GM19395 (cell line): Measurements from ENCODE around the gene RFC1.
"Not testable (repeated sequence)": the region's sequence is repeated elsewhere in the genome, so short reads cannot be mapped to it uniquely, and the experiment has no call there.

Source experiments
- ATAC-seq: cut with Tn5 transposase; IDR thresholded peaks from one replicate; pipeline ENCODE4 v1.9.1; 2021; ENCODE audit warnings: mild to moderate bottlenecking, moderate library complexity; ENCODE audit not compliant: unreplicated experiment

The RFC1 gene

GRCh38 chr4:39312816-39313215 lies 53.3 kb downstream of the RFC1 start:
- no peak for ATAC-seq

- no peak for ATAC-seq
Measured at GRCh38 chr4:39308611-39309010, 57.6 kb downstream of the RFC1 start.

GRCh38 chr4:39305912-39306677 lies 60.1 kb downstream of the RFC1 start:
- no peak for ATAC-seq

GRCh38 chr4:39304651-39305050 lies 61.5 kb downstream of the RFC1 start:
- ATAC-seq: no peak

GRCh38 chr4:39303871-39304270 lies 62.3 kb downstream of the RFC1 start:
- no peak for ATAC-seq

- ATAC-seq: no peak
Measured at GRCh38 chr4:39302901-39303300, 63.3 kb downstream of the RFC1 start.

GRCh38 chr4:39295784-39296183 lies 70.4 kb downstream of the RFC1 start:
- no peak for ATAC-seq

GRCh38 chr4:39292433-39292832 lies 73.7 kb downstream of the RFC1 start:
- not testable (repeated sequence) for ATAC-seq

- no peak for ATAC-seq
Measured at GRCh38 chr4:39291686-39292085, 74.5 kb downstream of the RFC1 start.

- no peak for ATAC-seq
Measured at GRCh38 chr4:39287223-39287622, 78.9 kb downstream of the RFC1 start.

GRCh38 chr4:39286263-39286662 lies 79.9 kb downstream of the RFC1 start:
- no peak for ATAC-seq

- ATAC-seq: no peak
Measured at GRCh38 chr4:39285853-39286252, 80.3 kb downstream of the RFC1 start.

- ATAC-seq: no peak
Measured at GRCh38 chr4:39285111-39285795, 80.9 kb downstream of the RFC1 start.

- ATAC-seq: no peak
Measured at GRCh38 chr4:39280770-39281169, 85.4 kb downstream of the RFC1 start.

- ATAC-seq: no peak
Measured at GRCh38 chr4:39279416-39279815, 86.7 kb downstream of the RFC1 start.

GRCh38 chr4:39278476-39278875 lies 87.7 kb downstream of the RFC1 start:
- no peak for ATAC-seq

- not testable (repeated sequence) for ATAC-seq
Measured at GRCh38 chr4:39277661-39278060, 88.5 kb downstream of the RFC1 start.

- no peak for ATAC-seq
Measured at GRCh38 chr4:39274503-39274902, 91.7 kb downstream of the RFC1 start.

- ATAC-seq: no peak
Measured at GRCh38 chr4:39263895-39264294, 102.3 kb downstream of the RFC1 start.

- no peak for ATAC-seq
Measured at GRCh38 chr4:39259571-39260330, 106.4 kb downstream of the RFC1 start.

- ATAC-seq: no peak
Measured at GRCh38 chr4:39256436-39256835, 109.7 kb downstream of the RFC1 start.

GRCh38 chr4:39255871-39256270 lies 110.3 kb downstream of the RFC1 start:
- no peak for ATAC-seq
